CD4-positive, alpha-beta memory T cell (primary cell): ENCODE measurements around the gene ZC3HAV1L. TPM values are rescaled to one million over a fixed set of nuclear protein-coding genes. Genes with fewer than 3 reads are reported as not detected.

Experiments used
- CTCF ChIA-PET: fragments of 350-600 bp; sonication (Branson Sonifier 250); formaldehyde crosslinking; loops from one replicate; lab custom pipeline; 2021; ENCODE audit warnings: inconsistent platforms; ENCODE audit not compliant: partially characterized antibody; lab: Charles Lee
- POLR2A ChIA-PET: fragments of 350-600 bp; sonication (Branson Sonifier 250); formaldehyde crosslinking; loops from one replicate; lab custom pipeline; 2021; ENCODE audit not compliant: partially characterized antibody; lab: Charles Lee
- DNase-seq, 5 donors: peaks; one replicate each; pipeline versions ENCODE4 v3.0.0 to v3.0.0-alpha.2; 2020 to 2022; ENCODE audit warnings: mixed read lengths in 1 of 5
- H3K27ac ChIP-seq: one replicate; pipeline ENCODE4 v1.7.0; 2013; ENCODE audit warnings: low read depth, low read length
- H3K27me3 ChIP-seq: 2 replicates; pipeline ENCODE4 v1.7.0; 2013; ENCODE audit warnings: mild to moderate bottlenecking, low read length, moderate library complexity; ENCODE audit not compliant: insufficient read depth
- H3K36me3 ChIP-seq: 2 replicates; pipeline ENCODE4 v1.7.0; 2013; ENCODE audit warnings: mild to moderate bottlenecking, low read length, moderate library complexity; ENCODE audit not compliant: insufficient read depth
- H3K4me1 ChIP-seq: 2 replicates; pipeline ENCODE4 v1.7.0; 2013; ENCODE audit warnings: mild to moderate bottlenecking, low read length, moderate library complexity; ENCODE audit not compliant: insufficient read depth
- H3K4me3 ChIP-seq, 2 donors: one replicate each; pipeline ENCODE4 v1.7.0; 2013; ENCODE audit warnings: low read length in 2 of 2, mild to moderate bottlenecking in 1 of 2
- H3K9me3 ChIP-seq, 2 donors: one replicate each; pipeline ENCODE4 v1.7.0; 2013; ENCODE audit warnings: low read length in 2 of 2, control low read depth in 1 of 2; ENCODE audit not compliant: control insufficient read depth in 1 of 2
- H3K27ac Mint-ChIP-seq, 7 donors: one replicate each; pipeline ENCODE4 v1.8.0; 2020 to 2021; ENCODE audit warnings: mixed read lengths in 7 of 7, mild to moderate bottlenecking in 6 of 7, inconsistent platforms in 3 of 7, moderate library complexity in 3 of 7
- H3K27me3 Mint-ChIP-seq, 2 donors: one replicate each; pipeline ENCODE4 v1.8.0; 2020 to 2021; ENCODE audit warnings: mixed read lengths in 2 of 2
- H3K36me3 Mint-ChIP-seq, 2 donors: one replicate each; pipeline ENCODE4 v1.8.0; 2020 to 2021; ENCODE audit warnings: mixed read lengths in 2 of 2, inconsistent platforms in 1 of 2, mild to moderate bottlenecking in 1 of 2
- H3K4me1 Mint-ChIP-seq, 4 donors: one replicate each; pipeline ENCODE4 v1.8.0; 2020 to 2021; ENCODE audit warnings: mixed read lengths in 4 of 4, mild to moderate bottlenecking in 1 of 4
- H3K4me3 Mint-ChIP-seq, 8 donors: one replicate each; pipeline ENCODE4 v1.8.0; 2020 to 2021; ENCODE audit warnings: mixed read lengths in 8 of 8, mild to moderate bottlenecking in 7 of 8, moderate library complexity in 6 of 8, inconsistent platforms in 3 of 8
- H3K9me3 Mint-ChIP-seq, 8 donors: one replicate each; pipeline ENCODE4 v1.8.0; 2020 to 2021; ENCODE audit warnings: mixed read lengths in 8 of 8, mild to moderate bottlenecking in 5 of 8, inconsistent platforms in 3 of 8, moderate library complexity in 1 of 8
- intact Hi-C: fragments of 100-400 bp; cut with micrococcal nuclease; formaldehyde crosslinking; loops from one replicate; pipeline ENCODE4 v1.15.1; 2023
- polyA plus RNA-seq, 2 donors: library from polyadenylated mRNA; unstranded; fragments of 300-500 nt; fragmentation: Illumina TruSeq; gene quantifications; one replicate each; pipeline ENCODE4 v1.2.3, GENCODE V29; 2021
- total RNA-seq, 2 experiments: library from RNA; stranded (reverse); gene quantifications; one replicate each; pipeline ENCODE4 v1.2.3, GENCODE V29; 2021

The ZC3HAV1L gene
- total and polyA plus RNA-seq, 4 experiments from 2014 or later, result 0.37 to 4.6 (median 3.8) TPM; not detected in 1

DNA sequence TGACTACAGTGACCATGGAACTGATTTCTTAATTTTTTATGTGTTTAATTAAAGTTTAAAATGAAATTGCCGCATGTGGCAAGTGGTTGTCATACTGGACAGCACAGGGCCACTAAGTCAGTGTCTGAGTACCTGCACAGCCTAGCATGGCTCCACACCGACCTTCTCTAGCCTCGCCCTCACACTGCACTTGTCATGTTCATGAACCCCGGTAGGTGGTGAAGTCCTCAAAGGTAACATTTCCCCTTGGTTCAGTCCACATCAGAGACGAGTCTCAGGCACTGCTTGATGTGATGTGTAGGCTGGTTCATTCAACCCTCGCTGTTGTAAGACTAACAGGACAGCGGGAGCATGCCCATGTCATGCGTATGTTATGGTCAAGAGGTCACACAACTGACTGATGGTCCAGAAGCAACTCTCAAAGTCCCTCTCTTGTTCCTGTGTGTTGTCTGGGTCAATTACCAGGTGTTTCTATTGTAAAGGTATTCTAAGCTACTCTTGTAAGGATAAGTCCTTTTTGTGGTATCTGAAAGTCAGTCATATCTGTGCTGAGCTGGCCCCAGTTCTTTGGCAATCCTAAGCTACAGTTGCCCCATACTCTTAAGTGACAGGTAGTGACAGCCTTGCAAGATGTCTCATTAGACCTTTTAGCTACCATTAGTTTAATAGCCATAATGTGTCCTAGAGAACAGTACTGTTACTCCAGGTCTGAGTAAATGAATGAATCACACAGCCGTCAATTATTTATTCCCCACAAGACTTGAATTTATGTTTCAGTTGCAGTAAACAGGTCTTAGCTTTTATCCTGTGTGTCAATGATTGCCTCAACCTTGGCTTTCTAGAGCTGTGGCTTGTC, 32.9 kb upstream of the ZC3HAV1L start:
- no peak for DNase-seq

DNA sequence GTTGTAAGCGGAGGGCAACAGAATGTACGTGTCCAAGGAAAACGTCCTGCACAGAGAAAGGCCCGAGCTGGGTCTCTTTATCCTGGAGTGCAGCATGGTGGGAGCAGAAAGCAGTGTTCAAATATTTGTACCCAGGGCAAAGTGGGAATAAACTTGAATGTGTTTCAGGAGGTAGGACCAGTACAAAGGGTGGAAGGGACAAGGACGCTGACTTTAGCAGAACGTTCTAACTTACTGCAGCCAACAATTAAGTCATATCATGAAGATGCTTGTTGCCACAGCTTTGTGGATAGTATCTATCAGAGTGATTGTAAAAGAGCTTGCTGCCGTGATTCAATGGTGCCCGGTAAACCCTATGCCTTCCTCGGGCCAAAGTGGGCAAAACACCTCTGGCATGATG, 30.5 kb upstream of the ZC3HAV1L start:
- intact Hi-C loops, result no loop called here
- H3K27me3 Mint-ChIP-seq, result no peaks in the 10 kb centered on the region

More for the DNA sequence above, 32.9 kb upstream of the ZC3HAV1L start:
- Histone ChIP-seq H3K27ac (no peak overlapping the region), H3K36me3 (peaks cover 83% of the 10 kb centered on the region), H3K4me3 (no peak overlapping the region), H3K9me3 (no peaks in the 10 kb centered on the region), H3K4me1 (peaks cover 43% of the 10 kb centered on the region), H3K27me3 (no peaks in the 10 kb centered on the region)
- POLR2A ChIA-PET, result interaction anchor here (0.7 to 1.8 kb wide), 4 partner anchors 14 to 27 kb away, joined by 3 to 7 read pairs (median 3); no protein-coding TSS in a partner anchor
- Mint-ChIP-seq H3K36me3 (peaks cover 77 to 84% of the 10 kb centered on the region in 2 donors), H3K4me3 (peak overlapping the region in 1 of 8 donors; percentile 40), H3K27me3 (no peaks in the 10 kb centered on the region), H3K27ac (peak overlapping the region; percentile 47 to 93 (median 68)), H3K9me3 (peaks cover 0 to 4% (median 0%) of the 10 kb centered on the region in 8 donors), H3K4me1 (peaks cover 33 to 83% (median 56%) of the 10 kb centered on the region in 4 donors)
- CTCF ChIA-PET, result interaction anchor here (1.2 to 9.6 kb wide), 4 partner anchors 18 to 182 kb away, joined by 3 to 140 read pairs (median 8); no protein-coding TSS in a partner anchor
- intact Hi-C loops, result no loop called here

DNA sequence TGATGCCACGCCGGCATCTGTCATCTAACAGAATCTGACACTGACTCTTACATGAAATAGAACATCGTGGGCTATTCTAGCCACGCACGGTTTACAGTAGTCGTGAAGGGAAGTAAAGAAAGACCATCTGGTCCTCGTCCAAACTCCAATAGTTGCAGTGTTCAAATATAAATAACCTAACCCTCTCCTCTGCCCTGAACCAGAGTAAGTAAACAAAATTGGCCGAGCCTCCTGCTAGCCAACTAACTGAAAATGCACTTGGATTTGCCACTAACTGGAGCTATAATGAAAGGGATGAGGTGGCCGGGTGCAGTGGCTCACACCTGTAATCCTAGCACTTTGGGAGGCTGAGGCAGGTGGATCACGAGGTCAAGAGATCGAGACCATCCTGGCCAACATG, 29.5 kb upstream of the ZC3HAV1L start:
- peak overlapping the region in 1 of 8 donors; percentile 22 for H3K4me3 Mint-ChIP-seq
- H3K27ac Mint-ChIP-seq, result peak overlapping the region in 5 of 7 donors; percentile 43 to 90 (median 66)
- H3K9me3 Mint-ChIP-seq, result peaks cover 0 to 4% (median 0%) of the 10 kb centered on the region in 8 donors
- peaks cover 84 to 92% of the 10 kb centered on the region in 2 donors for H3K36me3 Mint-ChIP-seq
- peaks cover 44 to 85% (median 65%) of the 10 kb centered on the region in 4 donors for H3K4me1 Mint-ChIP-seq
- peaks cover 90% of the 10 kb centered on the region for H3K36me3 ChIP-seq
- no peak overlapping the region for H3K27ac ChIP-seq
- H3K27me3 Mint-ChIP-seq, result no peaks in the 10 kb centered on the region
- DNase-seq, result no peak
- H3K4me3 ChIP-seq, result no peak overlapping the region
- ChIA-PET POLR2A (interaction anchor here (1.7 to 9.3 kb wide), 4 partner anchors 10 to 30 kb away, joined by 5 to 56 read pairs (median 8); no protein-coding TSS in a partner anchor), CTCF (interaction anchor here (0.9 to 4.4 kb wide), 4 partner anchors 10 to 179 kb away, joined by 3 to 27 read pairs (median 12); no protein-coding TSS in a partner anchor)
- intact Hi-C loops, result no loop called here
- H3K27me3 ChIP-seq, result no peaks in the 10 kb centered on the region
- H3K4me1 ChIP-seq, result peaks cover 54% of the 10 kb centered on the region
- no peaks in the 10 kb centered on the region for H3K9me3 ChIP-seq

More for the DNA sequence above, 30.5 kb upstream of the ZC3HAV1L start:
- peaks cover 38 to 78% (median 58%) of the 10 kb centered on the region in 4 donors for H3K4me1 Mint-ChIP-seq
- H3K27ac Mint-ChIP-seq, result peak overlapping the region; percentile 21 to 79 (median 60)
- peak overlapping the region in 3 of 8 donors; percentile 1 to 57 (median 26) for H3K4me3 Mint-ChIP-seq
- Histone ChIP-seq H3K9me3 (no peaks in the 10 kb centered on the region), H3K4me1 (peaks cover 45% of the 10 kb centered on the region), H3K27me3 (no peaks in the 10 kb centered on the region), H3K27ac (no peak overlapping the region), H3K4me3 (no peak overlapping the region), H3K36me3 (peaks cover 84% of the 10 kb centered on the region)
- POLR2A ChIA-PET, result interaction anchor here (0.8 to 9.3 kb wide), 4 partner anchors 9 to 40 kb away, joined by 3 to 56 read pairs (median 8); no protein-coding TSS in a partner anchor
- CTCF ChIA-PET, result interaction anchor here (1.5 to 4.4 kb wide), 3 partner anchors 9 to 180 kb away, joined by 3 to 27 read pairs (median 20); no protein-coding TSS in a partner anchor
- H3K36me3 Mint-ChIP-seq, result peaks cover 76 to 87% of the 10 kb centered on the region in 2 donors
- DNase-seq, result no peak
- H3K9me3 Mint-ChIP-seq, result peaks cover 0 to 4% (median 0%) of the 10 kb centered on the region in 8 donors

GRCh38 chr7:139061416-139061815, 25.6 kb upstream of the ZC3HAV1L start:
- H3K36me3 ChIP-seq, result peaks cover 84% of the 10 kb centered on the region
- no peak overlapping the region for H3K4me3 ChIP-seq
- H3K4me1 Mint-ChIP-seq, result peaks cover 44 to 67% (median 57%) of the 10 kb centered on the region in 4 donors
- H3K27ac ChIP-seq, result no peak overlapping the region
- H3K4me3 Mint-ChIP-seq, result peak overlapping the region in 1 of 8 donors; percentile 67
- no peaks in the 10 kb centered on the region for H3K27me3 ChIP-seq
- POLR2A ChIA-PET, result interaction anchor here (0.7 to 9.3 kb wide), 4 partner anchors 8 to 43 kb away, joined by 3 to 56 read pairs (median 6); no protein-coding TSS in a partner anchor
- H3K27ac Mint-ChIP-seq, result peak overlapping the region in 6 of 7 donors; percentile 41 to 82 (median 72)
- CTCF ChIA-PET, result interaction anchor here (0.5 to 3.5 kb wide), 6 partner anchors 11 to 67 kb away, joined by 3 to 18 read pairs (median 9); no protein-coding TSS in a partner anchor
- H3K9me3 Mint-ChIP-seq, result peaks cover 0 to 2% (median 0%) of the 10 kb centered on the region in 8 donors
- H3K36me3 Mint-ChIP-seq, result peaks cover 76 to 80% of the 10 kb centered on the region in 2 donors
- no peaks in the 10 kb centered on the region for H3K27me3 Mint-ChIP-seq
- DNase-seq, result no peak
- H3K9me3 ChIP-seq, result no peaks in the 10 kb centered on the region
- intact Hi-C loops, result loop anchor here (2.0 kb wide), 2 partner anchors 15 to 17 kb away; no protein-coding TSS in a partner anchor
- H3K4me1 ChIP-seq, result peaks cover 53% of the 10 kb centered on the region

- Histone ChIP-seq H3K27me3 (no peaks in the 10 kb centered on the region), H3K27ac (peak overlapping the region; percentile 12), H3K36me3 (peaks cover 83% of the 10 kb centered on the region), H3K4me1 (peaks cover 53% of the 10 kb centered on the region), H3K4me3 (no peak overlapping the region), H3K9me3 (no peaks in the 10 kb centered on the region)
- Mint-ChIP-seq H3K27ac (peak overlapping the region; percentile 6 to 82 (median 70)), H3K36me3 (peaks cover 76 to 77% of the 10 kb centered on the region in 2 donors), H3K4me3 (peak overlapping the region in 4 of 8 donors; percentile 1 to 67 (median 35)), H3K9me3 (peaks cover 0 to 2% (median 0%) of the 10 kb centered on the region in 8 donors), H3K27me3 (no peaks in the 10 kb centered on the region), H3K4me1 (peaks cover 41 to 65% (median 54%) of the 10 kb centered on the region in 4 donors)
- CTCF ChIA-PET, result interaction anchor here (0.5 to 3.5 kb wide), 8 partner anchors 10 to 174 kb away, joined by 3 to 18 read pairs (median 6); no protein-coding TSS in a partner anchor
- POLR2A ChIA-PET, result interaction anchor here (0.8 to 9.3 kb wide), 6 partner anchors 10 to 44 kb away, joined by 3 to 56 read pairs (median 4); no protein-coding TSS in a partner anchor
- no peak for DNase-seq
- intact Hi-C loops, result loop anchor here (2.0 kb wide), 2 partner anchors 16 kb away; no protein-coding TSS in a partner anchor
These were observed 24.9 kb upstream of the ZC3HAV1L start for GRCh38 chr7:139060695-139061237.

- Mint-ChIP-seq H3K4me3 (no peak overlapping the region), H3K27ac (peak overlapping the region; percentile 41 to 86 (median 71)), H3K27me3 (no peaks in the 10 kb centered on the region), H3K4me1 (peaks cover 40 to 59% (median 49%) of the 10 kb centered on the region in 4 donors), H3K9me3 (no peaks in the 10 kb centered on the region), H3K36me3 (peaks cover 71 to 77% of the 10 kb centered on the region in 2 donors)
- Histone ChIP-seq H3K9me3 (no peaks in the 10 kb centered on the region), H3K4me3 (no peak overlapping the region), H3K4me1 (peaks cover 53% of the 10 kb centered on the region), H3K36me3 (peaks cover 83% of the 10 kb centered on the region), H3K27me3 (no peaks in the 10 kb centered on the region), H3K27ac (peak overlapping the region; percentile 35)
- ChIA-PET POLR2A (interaction anchor here (0.8 to 9.3 kb wide), 6 partner anchors 10 to 45 kb away, joined by 3 to 56 read pairs (median 4); no protein-coding TSS in a partner anchor), CTCF (interaction anchor here (1.1 to 3.5 kb wide), 6 partner anchors 9 to 173 kb away, joined by 4 to 18 read pairs (median 9); no protein-coding TSS in a partner anchor)
- intact Hi-C loops, result loop anchor here (2.0 to 5.0 kb wide), 3 partner anchors 15 to 173 kb away; no protein-coding TSS in a partner anchor
- no peak for DNase-seq
These were observed 24.1 kb upstream of the ZC3HAV1L start for GRCh38 chr7:139059905-139060304.
